Fibroblast of peridontal ligament (primary cell): Measurements from ENCODE around the gene CHMP2A.

Experiments
- DNase-seq: peaks from one replicate; pipeline ENCODE4 v3.0.0-alpha.2; 2010; ENCODE audit errors: extremely low read depth

Gene CHMP2A

DNA sequence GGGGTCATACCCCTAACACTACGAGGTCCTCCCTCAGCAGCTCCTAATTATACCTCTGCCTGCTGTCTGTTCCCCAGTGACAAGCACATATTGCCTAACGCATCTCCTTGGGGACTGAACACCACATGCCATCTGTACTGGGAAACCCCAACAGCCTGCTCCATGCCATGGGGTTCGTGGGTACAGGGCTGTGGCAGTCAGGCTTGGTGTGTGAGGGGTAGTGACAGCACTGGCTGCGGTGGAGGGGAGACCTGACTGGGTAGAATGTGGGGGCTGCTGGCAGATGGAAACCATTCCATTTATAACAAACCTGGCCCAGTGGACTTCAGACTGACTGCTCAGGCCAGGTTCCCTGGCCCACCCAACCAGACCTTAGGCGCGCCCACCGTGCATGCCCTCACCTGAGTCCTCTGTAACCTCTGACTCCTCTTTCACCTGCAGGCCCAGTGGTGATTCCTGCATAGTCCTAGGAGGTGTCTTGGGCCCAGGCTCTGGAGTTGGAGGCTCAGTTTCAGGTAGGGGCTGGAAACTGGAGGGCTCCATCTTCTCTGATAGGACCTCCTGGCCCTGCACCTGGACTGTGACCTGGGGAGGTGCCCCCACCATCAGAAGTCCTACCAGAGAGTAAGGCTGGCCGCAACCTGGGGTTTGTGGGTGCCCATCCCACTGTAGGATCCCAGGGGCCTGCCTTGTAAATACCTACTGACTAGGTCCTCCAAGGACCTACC is 15.2 kb upstream of the CHMP2A start:
- DNase-seq, result no peak

- DNase-seq, result no peak
These were observed 14.5 kb upstream of the CHMP2A start for GRCh38 chr19:58569191-58569942.

- no peak for DNase-seq
These were observed 13.7 kb upstream of the CHMP2A start for GRCh38 chr19:58568453-58569130.

GRCh38 chr19:58566989-58567388 is 12.1 kb upstream of the CHMP2A start:
- DNase-seq, result no peak

- no peak for DNase-seq
These were observed 8.9 kb upstream of the CHMP2A start for GRCh38 chr19:58563823-58564222.

- DNase-seq, result no peak
These were observed 8.2 kb upstream of the CHMP2A start for GRCh38 chr19:58563034-58563573.

DNA sequence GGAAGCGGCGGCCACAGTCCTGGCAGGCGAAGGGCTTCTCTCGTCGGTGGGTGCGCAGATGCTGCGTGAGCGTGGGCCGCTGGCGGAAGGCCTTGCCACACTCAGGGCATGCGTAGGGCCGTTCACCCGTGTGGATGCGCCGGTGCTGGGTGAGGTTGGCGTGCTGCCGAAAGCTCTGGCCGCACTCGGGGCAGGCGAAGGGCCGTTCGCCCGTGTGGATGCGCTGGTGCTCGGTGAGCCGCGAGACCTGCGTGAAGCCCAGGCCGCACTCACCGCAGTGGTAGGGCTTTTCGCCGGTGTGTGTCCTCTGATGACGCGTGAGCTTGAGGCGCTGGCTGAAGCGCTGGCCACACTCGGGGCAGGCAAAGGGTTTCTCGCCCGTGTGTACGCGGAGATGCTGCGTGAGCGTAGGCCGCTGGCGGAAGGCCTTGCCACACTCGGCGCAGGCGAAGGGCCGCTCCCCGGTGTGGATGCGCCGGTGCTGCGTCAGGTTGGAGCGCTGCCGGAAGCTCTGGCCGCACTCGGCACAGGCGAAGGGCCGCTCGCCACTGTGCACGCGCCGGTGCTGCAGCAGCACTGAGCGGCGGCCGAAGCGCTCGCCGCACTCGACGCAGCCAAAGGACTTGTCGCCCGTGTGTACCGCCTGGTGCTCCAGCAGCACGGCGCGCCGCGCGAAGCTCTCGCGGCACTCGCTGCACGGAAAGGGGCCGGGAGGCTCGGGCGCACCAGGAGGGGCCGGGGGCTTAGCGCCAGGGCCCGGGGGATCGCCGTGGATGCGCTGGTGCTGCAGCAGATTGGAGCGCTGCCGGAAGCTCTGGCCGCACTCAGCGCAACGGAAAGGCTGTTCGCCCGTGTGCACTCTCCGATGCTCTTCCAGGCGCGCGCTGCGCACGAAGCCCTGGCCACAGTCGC is 7.5 kb upstream of the CHMP2A start:
- DNase-seq, result peak; percentile 33

- DNase-seq, result no peak
These were observed 6.6 kb upstream of the CHMP2A start for GRCh38 chr19:58561373-58562121.

GRCh38 chr19:58560921-58561320 is 6.0 kb upstream of the CHMP2A start:
- DNase-seq, result no peak

- no peak for DNase-seq
These were observed 5.3 kb upstream of the CHMP2A start for GRCh38 chr19:58560007-58560887.

- DNase-seq, result peak; percentile 87
These were observed 4.5 kb upstream of the CHMP2A start for GRCh38 chr19:58559275-58560006.

DNA sequence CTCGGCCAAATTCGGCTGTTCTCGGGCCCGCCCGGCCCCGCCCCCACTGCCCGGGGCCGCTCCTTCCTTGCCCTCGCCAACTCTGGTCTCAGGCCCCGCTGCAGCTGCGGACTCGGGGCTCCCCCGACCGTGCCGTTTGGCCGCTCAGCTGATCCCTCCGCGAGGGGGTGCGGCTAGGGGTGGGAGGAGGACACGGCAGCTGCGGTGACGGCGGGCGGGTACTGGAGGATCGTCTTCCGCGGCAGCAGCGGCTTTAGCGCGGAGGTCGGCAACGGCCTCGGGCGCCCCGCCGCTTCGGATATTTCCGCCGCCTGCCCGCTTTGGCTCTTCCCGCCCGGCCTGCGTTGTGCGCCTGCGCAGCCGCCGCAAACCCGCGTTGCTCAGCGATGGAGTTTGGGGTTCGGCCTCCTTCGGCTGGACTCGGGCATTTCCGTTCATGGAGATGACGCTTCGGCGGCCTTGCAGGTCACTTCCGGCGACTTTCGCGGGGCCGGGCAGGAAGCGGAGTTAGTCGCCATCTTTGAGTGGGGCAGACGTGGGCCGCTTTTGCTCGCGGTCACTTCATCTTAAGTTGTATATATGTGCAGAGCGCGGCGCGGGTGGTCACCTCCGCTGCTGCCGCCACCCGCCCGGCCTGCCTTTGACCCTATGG is 3.8 kb upstream of the CHMP2A start:
- peak; percentile 98 for DNase-seq

DNA sequence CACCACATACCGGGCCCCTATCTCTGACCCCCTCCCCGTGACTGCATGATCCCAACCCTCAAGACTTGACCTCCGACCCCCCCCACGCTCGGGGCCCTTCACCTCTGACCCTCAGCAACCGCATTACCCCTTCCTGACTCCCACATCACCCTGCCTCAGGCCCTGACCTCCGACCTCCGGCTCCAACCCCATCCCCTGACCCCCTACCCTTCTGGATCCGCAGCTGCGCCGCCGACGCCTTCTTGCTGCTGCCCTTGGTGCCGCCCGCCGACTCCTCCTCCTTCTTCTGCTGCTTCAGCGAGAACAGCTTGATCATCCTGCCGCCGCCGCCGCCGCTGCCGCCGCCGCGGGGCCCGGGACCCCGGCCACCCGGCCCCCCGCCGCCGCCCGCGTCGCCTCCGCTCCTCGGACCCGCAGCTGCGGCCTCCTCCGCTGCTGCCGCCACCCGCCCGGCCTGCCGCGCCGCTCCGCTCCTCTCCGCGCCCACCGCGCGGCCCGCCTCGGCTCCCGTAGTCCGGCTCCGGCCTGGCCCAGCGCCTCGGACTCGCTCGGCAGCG is 3.2 kb upstream of the CHMP2A start, which contains the start of gene UBE2M:
TSS of gene UBE2M (minus strand) at position 546 of the 557 bp plus-strand sequence. CDS start at position 316, 230 bp downstream.
- DNase-seq, result peak; percentile 23

GRCh38 chr19:58557221-58558065 is 2.5 kb upstream of the CHMP2A start:
- no peak for DNase-seq

GRCh38 chr19:58556622-58557220 is 1.8 kb upstream of the CHMP2A start:
- DNase-seq, result no peak

GRCh38 chr19:58555920-58556621 is 1.2 kb upstream of the CHMP2A start:
- no peak for DNase-seq
